22Rv1 (cell line): ENCODE measurements around the gene NTNG1.

ENCODE experiments used
- H3K27ac ChIP-seq: fragments of 450-650 bp; 2 replicates; pipeline ENCODE4 v1.5.1; 2017
- CTCF ChIP-seq: fragments of 450-650 bp; IDR thresholded peaks from 2 replicates; pipeline ENCODE4 v1.5.1; 2017; ENCODE audit warnings: mild to moderate bottlenecking
- ZFX ChIP-seq: fragments of 450-650 bp; IDR thresholded peaks from 2 replicates; pipeline ENCODE4 v1.6.1; 2017; ENCODE audit warnings: antibody characterized with exemption, borderline replicate concordance

Gene NTNG1

GRCh38 chr1:107344836-107345235, 204.0 kb downstream of the NTNG1 start:
- TF ChIP-seq ZFX (no peak), CTCF (no peak)
- no peak overlapping the region for H3K27ac ChIP-seq

GRCh38 chr1:107352850-107353249, 212.0 kb downstream of the NTNG1 start:
- no peak for TF ChIP-seq CTCF
- no peak for TF ChIP-seq ZFX
- H3K27ac ChIP-seq, result no peak overlapping the region

- H3K27ac ChIP-seq, result no peak overlapping the region
- TF ChIP-seq ZFX, result no peak
- no peak for TF ChIP-seq CTCF
Observed at GRCh38 chr1:107357376-107357775, 216.5 kb downstream of the NTNG1 start.

GRCh38 chr1:107358619-107359327, 217.9 kb downstream of the NTNG1 start:
- TF ChIP-seq ZFX (no peak), CTCF (no peak)
- H3K27ac ChIP-seq, result no peak overlapping the region

GRCh38 chr1:107359472-107360241, 218.8 kb downstream of the NTNG1 start:
- TF ChIP-seq CTCF (no peak), ZFX (no peak)
- no peak overlapping the region for H3K27ac ChIP-seq

GRCh38 chr1:107362468-107363140, 221.8 kb downstream of the NTNG1 start:
- no peak overlapping the region for H3K27ac ChIP-seq
- TF ChIP-seq ZFX (no peak), CTCF (no peak)

- H3K27ac ChIP-seq, result no peak overlapping the region
- no peak for TF ChIP-seq CTCF
- TF ChIP-seq ZFX, result no peak
Observed at GRCh38 chr1:107363154-107363553, 222.3 kb downstream of the NTNG1 start.
